ENCODE measurements around the gene GLRX.

The GLRX gene

DNA sequence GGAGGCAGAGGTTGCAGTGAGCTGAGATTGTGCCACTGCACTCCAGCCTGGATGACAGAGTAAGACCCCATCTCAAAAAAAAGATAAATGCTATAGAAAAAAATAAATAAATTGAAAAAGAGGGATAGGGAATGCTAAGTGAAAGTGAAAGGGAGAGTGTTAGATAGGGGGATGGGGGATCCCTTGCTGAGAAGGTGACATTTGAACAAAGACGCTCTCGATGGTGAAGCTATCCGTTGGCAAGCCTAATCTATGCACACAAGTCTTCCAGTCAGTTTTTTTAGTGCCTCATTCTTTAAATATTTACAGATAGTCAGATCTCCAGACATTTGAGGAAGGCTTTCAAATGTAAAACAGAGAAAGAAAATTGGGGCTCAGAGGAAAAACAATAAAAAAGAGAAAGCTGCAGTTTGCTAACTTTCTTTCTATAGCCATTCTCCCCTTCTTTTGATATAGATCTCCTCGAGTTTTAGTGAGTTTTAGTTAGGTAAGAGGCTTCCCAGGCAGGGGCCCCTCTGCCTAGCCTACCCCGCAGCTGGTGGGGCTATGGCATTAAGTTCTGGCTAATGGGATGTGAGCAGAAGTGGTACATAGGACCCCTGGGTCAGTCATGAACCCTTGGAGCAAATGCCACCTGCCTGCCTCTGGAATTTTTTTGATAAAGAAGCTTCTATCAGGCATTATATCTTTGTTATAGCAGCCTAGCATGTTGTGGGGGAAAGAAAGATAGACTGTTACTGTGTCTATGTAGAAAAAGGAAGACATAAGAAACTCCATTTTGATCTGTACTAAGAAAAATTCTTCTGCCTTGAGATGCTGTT is 12.0 kb downstream of the GLRX start:
- TF ChIP-seq POU2F2 (IDR thresholded peaks at IDR 0.05; ENCODE audit: low read depth, low read length) (no peak), TAF1 (IDR thresholded peaks at IDR 0.05; ENCODE audit: low read depth, low read length) (no peak), POLR2A (IDR thresholded peaks at IDR 0.05; ENCODE audit: low read depth, low read length) (no peak), PAX5 (IDR thresholded peaks at IDR 0.05; ENCODE audit: insufficient read depth, low read length, severe bottlenecking) (no peak), SPI1 (IDR thresholded peaks at IDR 0.05; ENCODE audit: low read depth, low read length) (no peak), POLR2AphosphoS5 (IDR thresholded peaks at IDR 0.05; ENCODE audit: low read depth, low read length) (no peak)
- FAIRE-seq (no peak), DNase-seq (ENCODE audit: insufficient read length, low spot score) (no peak)

DNA sequence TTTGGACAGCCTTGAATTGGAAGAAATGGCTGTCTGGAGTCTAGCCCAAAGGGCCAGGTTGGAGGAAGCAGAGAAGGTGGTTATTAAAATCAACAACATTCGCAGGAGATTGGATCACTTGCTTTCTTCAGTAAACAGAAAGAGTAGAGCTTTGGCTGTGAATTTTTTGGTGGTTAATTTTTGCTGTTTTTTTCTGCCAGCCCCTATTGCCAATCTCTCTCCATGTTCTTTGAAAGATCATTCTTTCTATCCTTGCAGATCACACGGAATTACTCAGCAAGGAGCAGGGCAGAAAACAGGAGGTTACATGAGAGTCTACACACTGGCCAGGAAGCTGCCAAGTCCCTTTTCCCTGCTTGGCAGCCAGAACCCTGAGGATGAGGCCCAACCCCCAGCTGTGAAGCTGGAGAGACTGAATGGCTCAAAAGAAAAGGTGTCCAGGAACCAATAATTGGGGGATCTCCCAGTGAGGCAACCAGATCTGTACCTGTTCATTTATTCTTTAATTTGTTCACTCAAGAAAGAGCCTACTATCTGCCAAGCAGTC is 13.0 kb downstream of the GLRX start:
- FAIRE-seq, result peak; percentile 41
- DNase-seq (ENCODE audit: insufficient read length, low spot score), result no peak
- TF ChIP-seq POLR2AphosphoS5 (IDR thresholded peaks at IDR 0.05; ENCODE audit: low read depth, low read length), result no peak
- TF ChIP-seq SPI1 (IDR thresholded peaks at IDR 0.05; ENCODE audit: low read depth, low read length), result no peak
- TF ChIP-seq POU2F2 (IDR thresholded peaks at IDR 0.05; ENCODE audit: low read depth, low read length), result no peak
- TF ChIP-seq TAF1 (IDR thresholded peaks at IDR 0.05; ENCODE audit: low read depth, low read length), result no peak
- TF ChIP-seq PAX5 (IDR thresholded peaks at IDR 0.05; ENCODE audit: insufficient read depth, low read length, severe bottlenecking), result no peak
- no peak for TF ChIP-seq POLR2A (IDR thresholded peaks at IDR 0.05; ENCODE audit: low read depth, low read length)

GRCh38 chr5:95808686-95809413 is 13.7 kb downstream of the GLRX start:
- DNase-seq (ENCODE audit: insufficient read length, low spot score), result peak; percentile 66
- peak; percentile 87 for FAIRE-seq
- TF ChIP-seq POLR2A (IDR thresholded peaks at IDR 0.05; ENCODE audit: low read depth, low read length) (no peak; the same call in 1 of the 2 replicates), SPI1 (IDR thresholded peaks at IDR 0.05; ENCODE audit: low read depth, low read length) (peak; percentile 70)

GRCh38 chr5:95808013-95808685 is 14.4 kb downstream of the GLRX start:
- FAIRE-seq (no peak), DNase-seq (ENCODE audit: insufficient read length, low spot score) (no peak)
- TF ChIP-seq PAX5 (IDR thresholded peaks at IDR 0.05; ENCODE audit: insufficient read depth, low read length, severe bottlenecking) (no peak), SPI1 (IDR thresholded peaks at IDR 0.05; ENCODE audit: low read depth, low read length) (no peak), POLR2AphosphoS5 (IDR thresholded peaks at IDR 0.05; ENCODE audit: low read depth, low read length) (no peak), POLR2A (IDR thresholded peaks at IDR 0.05; ENCODE audit: low read depth, low read length) (no peak), TAF1 (IDR thresholded peaks at IDR 0.05; ENCODE audit: low read depth, low read length) (no peak), POU2F2 (IDR thresholded peaks at IDR 0.05; ENCODE audit: low read depth, low read length) (no peak)

GRCh38 chr5:95806687-95807086 is 15.8 kb downstream of the GLRX start:
- FAIRE-seq, result no peak
- no peak for DNase-seq (ENCODE audit: insufficient read length, low spot score)
- no peak for TF ChIP-seq POU2F2 (IDR thresholded peaks at IDR 0.05; ENCODE audit: low read depth, low read length)
- no peak for TF ChIP-seq POLR2A (IDR thresholded peaks at IDR 0.05; ENCODE audit: low read depth, low read length)
- no peak for TF ChIP-seq TAF1 (IDR thresholded peaks at IDR 0.05; ENCODE audit: low read depth, low read length)
- no peak for TF ChIP-seq PAX5 (IDR thresholded peaks at IDR 0.05; ENCODE audit: insufficient read depth, low read length, severe bottlenecking)
- no peak for TF ChIP-seq POLR2AphosphoS5 (IDR thresholded peaks at IDR 0.05; ENCODE audit: low read depth, low read length)
- TF ChIP-seq SPI1 (IDR thresholded peaks at IDR 0.05; ENCODE audit: low read depth, low read length), result no peak

DNA sequence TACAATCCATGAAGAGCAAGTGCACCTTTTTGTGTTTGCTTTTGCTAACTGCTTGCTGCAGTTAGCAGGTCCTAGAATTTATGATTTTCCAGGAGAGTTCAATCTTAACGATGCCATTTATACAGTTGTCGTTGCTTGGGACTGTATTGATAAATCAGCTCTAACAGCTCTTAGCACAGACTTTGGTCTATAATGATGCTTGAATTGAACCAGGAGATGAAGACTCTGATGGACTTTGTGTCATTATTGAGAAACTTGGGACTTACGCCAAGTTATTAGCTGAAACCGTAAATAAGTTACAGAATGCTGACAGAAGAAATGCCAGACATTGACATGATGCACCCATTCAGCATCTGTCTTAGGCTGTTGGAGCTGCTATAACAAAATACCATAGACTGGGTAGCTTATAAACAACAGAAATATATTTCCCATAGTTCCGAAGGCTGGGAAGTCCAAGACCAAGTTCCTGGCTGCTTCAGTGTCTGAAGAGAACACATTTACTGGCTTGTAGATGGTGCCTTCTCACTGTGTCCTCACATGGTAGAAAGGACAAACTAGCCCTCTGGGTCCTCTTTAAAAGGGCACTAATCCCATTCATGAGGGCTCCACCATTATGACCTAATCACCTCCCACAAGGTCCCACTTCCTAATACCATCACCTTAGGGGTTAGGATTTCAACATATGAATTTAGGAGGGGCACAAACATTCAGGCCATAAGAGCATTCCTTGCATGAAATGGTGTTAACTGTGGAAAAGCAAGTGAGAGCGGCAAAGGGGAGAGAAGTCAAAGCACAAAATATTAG is 17.6 kb downstream of the GLRX start:
- no peak for TF ChIP-seq SPI1 (IDR thresholded peaks at IDR 0.05; ENCODE audit: low read depth, low read length)
- no peak for TF ChIP-seq TAF1 (IDR thresholded peaks at IDR 0.05; ENCODE audit: low read depth, low read length)
- TF ChIP-seq PAX5 (IDR thresholded peaks at IDR 0.05; ENCODE audit: insufficient read depth, low read length, severe bottlenecking), result no peak
- TF ChIP-seq POLR2A (IDR thresholded peaks at IDR 0.05; ENCODE audit: low read depth, low read length), result no peak
- no peak for TF ChIP-seq POLR2AphosphoS5 (IDR thresholded peaks at IDR 0.05; ENCODE audit: low read depth, low read length)
- no peak for TF ChIP-seq POU2F2 (IDR thresholded peaks at IDR 0.05; ENCODE audit: low read depth, low read length)
- DNase-seq (ENCODE audit: insufficient read length, low spot score), result no peak
- FAIRE-seq, result no peak

DNA sequence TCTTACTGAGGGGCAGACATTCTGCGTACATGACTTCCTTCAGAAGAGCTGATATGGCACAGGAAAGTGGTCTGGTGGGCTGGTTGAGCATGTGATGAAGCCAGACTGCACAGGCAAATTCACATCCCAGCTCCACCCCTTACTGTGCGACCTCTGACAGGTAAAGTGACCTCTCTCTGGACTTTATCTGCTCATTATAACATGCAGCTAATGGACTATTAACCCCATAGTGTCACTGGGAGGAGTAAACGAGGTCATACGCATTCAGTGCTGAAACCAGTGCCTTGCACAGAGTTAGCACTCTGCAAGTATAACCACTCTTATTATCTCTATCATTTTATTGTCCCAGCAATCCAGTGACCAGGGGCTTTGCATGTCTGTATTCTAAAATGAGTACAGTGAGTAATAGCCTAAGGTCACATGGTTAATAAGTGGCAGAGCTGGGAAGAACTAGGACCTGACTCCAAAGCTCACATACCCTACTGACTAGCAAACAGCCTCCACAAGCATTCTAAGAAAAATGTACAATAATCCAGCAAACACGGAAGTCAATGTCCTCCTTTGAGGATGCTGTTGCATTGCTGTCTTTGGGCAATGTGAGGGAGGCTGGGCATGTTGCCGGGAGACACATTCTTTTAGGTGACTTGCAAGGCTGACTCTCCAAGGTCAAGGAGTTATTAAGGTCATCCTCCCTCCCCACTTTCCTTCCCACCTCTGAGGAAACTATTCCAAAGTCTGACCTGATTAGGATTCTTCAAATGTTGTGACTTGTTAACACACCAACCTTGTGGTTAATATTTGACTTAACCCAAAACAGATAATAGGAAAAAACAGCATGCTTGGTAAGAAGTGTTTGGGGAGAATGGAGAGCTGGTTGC is 19.0 kb downstream of the GLRX start:
- no peak for TF ChIP-seq PAX5 (IDR thresholded peaks at IDR 0.05; ENCODE audit: insufficient read depth, low read length, severe bottlenecking)
- no peak for TF ChIP-seq POU2F2 (IDR thresholded peaks at IDR 0.05; ENCODE audit: low read depth, low read length)
- no peak for TF ChIP-seq POLR2A (IDR thresholded peaks at IDR 0.05; ENCODE audit: low read depth, low read length)
- no peak for TF ChIP-seq SPI1 (IDR thresholded peaks at IDR 0.05; ENCODE audit: low read depth, low read length)
- TF ChIP-seq POLR2AphosphoS5 (IDR thresholded peaks at IDR 0.05; ENCODE audit: low read depth, low read length), result no peak
- no peak for TF ChIP-seq TAF1 (IDR thresholded peaks at IDR 0.05; ENCODE audit: low read depth, low read length)
- no peak for FAIRE-seq
- no peak for DNase-seq (ENCODE audit: insufficient read length, low spot score)

DNA sequence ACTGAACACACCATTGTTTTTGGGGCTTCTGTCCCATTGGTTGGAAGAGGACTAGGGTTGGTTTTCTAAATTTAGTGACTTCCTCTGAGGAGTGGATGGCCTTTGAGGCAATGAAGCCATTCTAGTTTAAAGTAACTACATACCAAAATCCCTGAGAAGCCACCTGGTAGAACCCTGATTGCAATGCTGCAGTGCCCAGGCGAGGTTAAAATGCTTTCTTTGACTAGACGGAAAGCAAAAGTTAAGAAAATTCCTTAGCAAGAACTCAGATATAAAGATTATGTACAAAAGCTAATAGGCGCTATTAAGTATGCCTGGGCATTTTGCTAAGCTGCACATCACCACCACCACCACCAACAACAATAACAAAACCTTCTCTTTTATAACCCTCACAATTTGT is 20.6 kb downstream of the GLRX start:
- DNase-seq (ENCODE audit: insufficient read length, low spot score), result no peak
- FAIRE-seq, result no peak
- no peak for TF ChIP-seq SPI1 (IDR thresholded peaks at IDR 0.05; ENCODE audit: low read depth, low read length)
- no peak for TF ChIP-seq POLR2AphosphoS5 (IDR thresholded peaks at IDR 0.05; ENCODE audit: low read depth, low read length)
- TF ChIP-seq TAF1 (IDR thresholded peaks at IDR 0.05; ENCODE audit: low read depth, low read length), result no peak
- TF ChIP-seq POLR2A (IDR thresholded peaks at IDR 0.05; ENCODE audit: low read depth, low read length), result no peak
- no peak for TF ChIP-seq POU2F2 (IDR thresholded peaks at IDR 0.05; ENCODE audit: low read depth, low read length)
- TF ChIP-seq PAX5 (IDR thresholded peaks at IDR 0.05; ENCODE audit: insufficient read depth, low read length, severe bottlenecking), result no peak
